ENCODE measurements around the gene CDH4.

Gene CDH4

DNA sequence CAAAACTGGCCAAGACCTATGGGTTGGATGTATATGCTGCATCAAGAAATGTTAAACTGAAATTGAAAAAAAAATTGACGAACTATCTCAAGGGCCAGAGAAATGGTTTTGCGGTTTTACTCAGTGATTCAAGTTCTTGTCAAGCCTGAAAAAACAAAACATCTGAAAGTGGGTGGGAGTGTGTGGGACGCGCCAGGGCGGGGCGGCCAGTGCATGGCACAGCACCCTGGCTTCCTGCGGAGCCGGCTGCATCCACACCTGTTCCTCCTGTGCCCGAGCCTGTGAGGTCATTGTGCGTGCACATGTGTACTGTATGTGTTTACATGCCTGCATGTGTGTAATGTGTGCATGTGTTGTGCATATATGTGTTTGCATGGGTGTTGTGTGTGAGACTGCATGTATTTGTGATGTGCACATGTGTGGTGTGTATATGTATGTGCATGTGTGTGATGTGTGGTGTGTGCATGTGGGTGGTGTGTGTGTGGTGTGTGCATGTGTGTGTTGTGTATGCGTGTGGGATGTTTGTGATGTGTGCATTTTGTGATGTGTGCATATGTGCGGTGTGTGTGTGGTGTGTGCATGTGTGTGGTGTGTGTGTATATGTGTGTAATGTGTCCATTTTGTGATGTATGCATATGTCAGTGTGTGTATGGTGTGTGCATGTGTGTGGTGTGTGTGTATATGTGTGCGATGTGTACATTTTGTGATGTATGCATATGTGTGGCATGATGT is 59.8 kb downstream of the CDH4 start:
- no peak for TF ChIP-seq CTCF (IDR thresholded peaks at IDR 0.05; ENCODE audit: low read depth, low read length)
- no peak overlapping the region for H3K4me3 ChIP-seq (replicated peaks in 1 of 2; ENCODE audit: low read depth in 2 of 2, low read length in 2 of 2)
- DNase-seq (ENCODE audit: low read depth in 2 of 2): no peak

GRCh38 chr20:61312925-61313324 is 60.9 kb downstream of the CDH4 start:
- no peak overlapping the region for H3K4me3 ChIP-seq (replicated peaks in 1 of 2; ENCODE audit: low read depth in 2 of 2, low read length in 2 of 2)

DNA sequence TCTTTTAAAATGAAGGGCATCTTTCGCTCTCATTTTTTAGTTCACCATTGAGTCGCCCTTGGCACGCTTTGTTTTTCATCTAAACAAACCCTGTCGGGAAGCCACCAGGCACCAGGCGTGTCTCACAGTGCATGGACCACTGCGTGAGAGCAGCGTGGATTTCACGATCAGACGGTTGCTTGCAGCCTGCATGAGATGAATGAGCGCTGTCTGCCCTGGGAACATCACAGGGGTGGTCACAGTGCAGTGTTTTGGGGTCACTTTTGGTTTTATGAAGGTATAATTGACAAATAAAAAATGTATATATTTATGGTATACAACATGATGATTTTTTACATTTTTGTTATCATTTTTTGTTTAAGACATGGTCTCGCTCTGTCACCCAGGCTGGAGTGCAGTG is 61.3 kb downstream of the CDH4 start:
- TF ChIP-seq CTCF (IDR thresholded peaks at IDR 0.05; ENCODE audit: low read depth, low read length): no peak
- H3K4me3 ChIP-seq (replicated peaks in 1 of 2; ENCODE audit: low read depth in 2 of 2, low read length in 2 of 2): no peak overlapping the region
- no peak for DNase-seq (ENCODE audit: low read depth in 2 of 2)

More at GRCh38 chr20:61312925-61313324, 60.9 kb downstream of the CDH4 start:
- no peak for TF ChIP-seq CTCF (IDR thresholded peaks at IDR 0.05; ENCODE audit: low read depth, low read length)
- DNase-seq (ENCODE audit: low read depth in 2 of 2): no peak

GRCh38 chr20:61314326-61315010 is 62.4 kb downstream of the CDH4 start:
- no peak overlapping the region for H3K4me3 ChIP-seq (replicated peaks in 1 of 2; ENCODE audit: low read depth in 2 of 2, low read length in 2 of 2)
- no peak for DNase-seq (ENCODE audit: low read depth in 2 of 2)
- TF ChIP-seq CTCF (IDR thresholded peaks at IDR 0.05; ENCODE audit: low read depth, low read length): no peak

DNA sequence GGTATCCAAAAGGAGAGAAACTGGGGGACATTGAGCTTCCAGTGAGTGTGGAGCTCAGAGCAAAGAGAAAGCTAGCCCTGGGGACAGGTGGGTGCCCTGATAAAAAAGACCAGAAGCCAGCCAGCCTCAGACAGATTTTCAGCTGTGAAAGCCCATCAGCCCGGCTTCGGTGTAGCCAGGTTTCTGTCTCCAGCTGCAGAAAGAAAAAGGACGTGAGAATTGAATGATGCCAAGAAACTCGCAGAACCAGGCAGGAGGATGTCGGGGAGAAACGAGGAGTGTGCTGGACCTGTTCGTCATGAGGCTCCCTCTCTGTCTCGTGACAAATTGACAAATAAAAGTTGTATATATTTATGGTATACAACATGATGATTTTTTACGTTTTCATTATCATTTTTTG is 63.3 kb downstream of the CDH4 start:
- DNase-seq (ENCODE audit: low read depth in 2 of 2): no peak
- TF ChIP-seq CTCF (IDR thresholded peaks at IDR 0.05; ENCODE audit: low read depth, low read length): no peak
- H3K4me3 ChIP-seq (replicated peaks in 1 of 2; ENCODE audit: low read depth in 2 of 2, low read length in 2 of 2): no peak overlapping the region

- no peak overlapping the region for H3K4me3 ChIP-seq (replicated peaks in 1 of 2; ENCODE audit: low read depth in 2 of 2, low read length in 2 of 2)
- DNase-seq (ENCODE audit: low read depth in 2 of 2): no peak
- no peak for TF ChIP-seq CTCF (IDR thresholded peaks at IDR 0.05; ENCODE audit: low read depth, low read length)
Measured at GRCh38 chr20:61316346-61316745, 64.3 kb downstream of the CDH4 start.
